BJ (cell line): ENCODE data around the gene SEC14L2. TPM values are rescaled to one million over a fixed set of nuclear protein-coding genes. Genes with fewer than 3 reads are reported as not detected.

Source experiments
- CTCF ChIA-PET: fragments of 350-600 bp; formaldehyde crosslinking; extraction: SDS; loops from one replicate; lab custom pipeline; 2021; ENCODE audit warnings: antibody characterized with exemption, inconsistent platforms; lab: Yijun Ruan, JAX
- POLR2A ChIA-PET: fragments of 300-600 bp; sonication (Branson Sonifier 250); formaldehyde crosslinking; extraction: SDS; loops from one replicate; lab custom pipeline; 2021; ENCODE audit warnings: antibody characterized with exemption; lab: Charles Lee
- DNase-seq: peaks from one replicate; pipeline ENCODE4 v3.0.0-alpha.2; 2011; ENCODE audit warnings: low read depth
- H3K27me3 ChIP-seq: 2 replicates; pipeline ENCODE4 v1.6.0; 2011; ENCODE audit warnings: low read length; ENCODE audit not compliant: control insufficient read depth, insufficient read depth
- H3K36me3 ChIP-seq: 2 replicates; pipeline ENCODE4 v1.5.1; 2011; ENCODE audit warnings: low read length; ENCODE audit not compliant: control insufficient read depth, insufficient read depth
- H3K4me3 ChIP-seq: 2 replicates; pipeline ENCODE4 v1.5.1; 2011; ENCODE audit warnings: low read depth, mild to moderate bottlenecking, control low read depth, low read length
- CTCF ChIP-seq: IDR thresholded peaks from 2 replicates; pipeline ENCODE4 v1.5.1; 2011; ENCODE audit warnings: low read depth, mild to moderate bottlenecking, control low read depth, inconsistent platforms, low read length, moderate library complexity; ENCODE audit not compliant: insufficient read depth
- polyA plus RNA-seq: library from polyadenylated mRNA; depleted of rRNA; stranded (reverse); fragments of >200 nt; gene quantifications from 2 replicates; pipeline ENCODE4 v1.2.3, GENCODE V29; 2011

The SEC14L2 gene
- polyA plus RNA-seq, 1 experiment, result 20.1 TPM

DNA sequence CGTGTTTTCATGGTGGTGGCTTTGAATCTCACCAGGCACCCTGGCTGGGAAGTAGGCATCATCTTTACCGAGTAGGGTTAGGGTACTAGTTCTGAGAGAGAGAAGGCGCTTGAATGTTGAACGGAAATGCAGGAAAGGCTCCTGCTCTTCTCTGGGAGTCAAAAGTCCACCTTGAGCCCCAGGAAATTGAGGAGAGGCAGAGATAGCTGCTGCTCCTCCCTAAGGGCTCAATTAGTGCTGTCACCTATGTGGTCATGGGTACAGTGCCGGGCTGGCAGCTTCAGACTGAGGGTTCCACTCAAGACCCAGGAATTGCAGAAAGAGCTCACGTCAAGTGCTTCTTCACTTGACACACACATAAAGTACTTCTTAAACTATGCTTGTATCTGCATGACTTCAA lies 38.3 kb upstream of the SEC14L2 start:
- no peaks in the 10 kb centered on the region for H3K27me3 ChIP-seq
- H3K36me3 ChIP-seq, result 0 out of 2 replicates have a peak, but pooled peaks cover 1% of the 10 kb centered on the region
- no peak for TF ChIP-seq CTCF
- CTCF ChIA-PET, result interaction anchor here (0.7 to 2.1 kb wide), 3 partner anchors 15 to 34 kb away, joined by 3 to 6 read pairs (median 3); no protein-coding TSS in a partner anchor
- DNase-seq, result no peak
- H3K4me3 ChIP-seq, result no peak overlapping the region
- POLR2A ChIA-PET, result no interaction called here

- no peak for TF ChIP-seq CTCF
- H3K27me3 ChIP-seq, result no peaks in the 10 kb centered on the region
- H3K36me3 ChIP-seq, result peaks cover 5% of the 10 kb centered on the region
- CTCF ChIA-PET, result no interaction called here
- POLR2A ChIA-PET, result no interaction called here
- no peak overlapping the region for H3K4me3 ChIP-seq
- DNase-seq, result no peak
Measured at GRCh38 chr22:30361916-30362650, 34.7 kb upstream of the SEC14L2 start.

- Histone ChIP-seq H3K4me3 (no peak overlapping the region), H3K36me3 (peaks cover 5% of the 10 kb centered on the region), H3K27me3 (no peaks in the 10 kb centered on the region)
- no peak for TF ChIP-seq CTCF
- ChIA-PET POLR2A (no interaction called here), CTCF (interaction anchor here (1.2 kb wide), 1 partner anchor 75 kb away, joined by 4 read pairs; no protein-coding TSS in a partner anchor)
- no peak for DNase-seq
Measured at GRCh38 chr22:30362651-30363281, 34.1 kb upstream of the SEC14L2 start.

GRCh38 chr22:30365891-30366290 lies 30.9 kb upstream of the SEC14L2 start:
- ChIA-PET CTCF (interaction anchor here (1.4 to 2.6 kb wide), 2 partner anchors 78 to 111 kb away, joined by 4 to 7 read pairs; no protein-coding TSS in a partner anchor), POLR2A (no interaction called here)
- DNase-seq, result no peak
- no peak for TF ChIP-seq CTCF
- Histone ChIP-seq H3K27me3 (no peaks in the 10 kb centered on the region), H3K4me3 (no peak overlapping the region), H3K36me3 (peaks cover 5% of the 10 kb centered on the region)

GRCh38 chr22:30368420-30368819 lies 28.4 kb upstream of the SEC14L2 start:
- H3K36me3 ChIP-seq, result peaks cover 5% of the 10 kb centered on the region
- no peak for DNase-seq
- H3K27me3 ChIP-seq, result no peaks in the 10 kb centered on the region
- H3K4me3 ChIP-seq, result no peak overlapping the region
- CTCF ChIA-PET, result interaction anchor here (1.2 kb wide), 2 partner anchors 17 to 82 kb away, joined by 3 to 4 read pairs; no protein-coding TSS in a partner anchor
- TF ChIP-seq CTCF, result no peak
- POLR2A ChIA-PET, result no interaction called here
